ENCODE measurements around the gene POLN. TPM values are rescaled to one million over a fixed set of nuclear protein-coding genes. Genes with fewer than 3 reads are reported as not detected.

POLN gene
- polyA plus RNA-seq, 2 of the 4 experiments (the other 2 are of a cell fraction): 2.4 to 2.9 TPM

DNA sequence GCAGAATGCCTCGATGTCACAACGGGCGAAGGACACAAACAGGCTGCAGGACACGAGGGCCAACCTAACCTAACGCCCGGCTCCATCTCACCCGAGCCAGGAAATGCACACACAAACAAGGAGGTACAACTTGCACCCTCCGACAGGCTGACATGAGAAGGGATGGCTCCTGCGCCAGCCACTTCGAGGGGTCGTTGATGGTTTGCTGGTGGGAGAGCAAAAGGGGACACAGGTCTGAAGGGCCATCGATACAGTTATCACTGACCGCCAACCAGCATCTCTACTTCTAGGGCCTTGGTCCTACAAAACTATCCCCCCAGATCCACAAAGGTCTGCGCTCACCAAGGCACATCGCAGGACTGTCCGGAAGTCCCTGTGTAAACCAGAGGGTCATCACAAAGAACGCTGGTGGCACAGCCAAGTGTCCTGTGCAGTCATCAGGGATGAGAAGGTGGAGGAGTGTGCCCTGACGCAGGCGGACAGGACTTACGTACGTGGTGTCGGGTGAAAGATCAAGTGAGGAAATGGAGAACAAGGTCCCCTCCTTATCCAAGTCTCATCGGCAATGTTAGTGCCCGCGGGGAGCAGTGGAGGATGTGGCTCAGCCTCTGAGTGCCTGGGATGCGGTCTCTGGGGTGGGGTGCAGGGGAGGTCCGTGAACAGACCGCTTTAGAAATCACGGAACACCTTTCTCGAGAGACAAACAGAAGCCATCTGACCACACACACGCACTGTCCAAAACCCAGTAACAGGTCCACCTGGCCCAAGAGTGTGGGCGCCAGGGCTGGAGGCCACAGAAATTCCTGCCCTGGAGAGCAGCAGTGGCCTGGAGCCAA lies 13.0 kb upstream of the POLN start:
- FAIRE-seq (no peak), DNase-seq (ENCODE audit: low read depth in 1 of 2, low spot score in 1 of 2) (no peak), ATAC-seq (no peak)
- WGBS (ENCODE audit: missing lambda C conversion rate): 90% methylated on average over 31 of the region's 32 CpGs
- Histone ChIP-seq H3K9me3 (no peaks in the 10 kb centered on the region), H3K4me3 (no peak overlapping the region), H3K4me1 (no peaks in the 10 kb centered on the region), H3K27ac (no peak overlapping the region), H3K4me2 (no peak overlapping the region)
- TF ChIP-seq CEBPB (IDR thresholded peaks at IDR 0.05) (no peak), TFCP2L1 (CRISPR knock-in tag; IDR thresholded peaks at IDR 0.05) (no peak), CBX8 (IDR thresholded peaks at IDR 0.05) (no peak)
- ChIA-PET POLR2A (no interaction called here), CTCF (no interaction called here)

DNA sequence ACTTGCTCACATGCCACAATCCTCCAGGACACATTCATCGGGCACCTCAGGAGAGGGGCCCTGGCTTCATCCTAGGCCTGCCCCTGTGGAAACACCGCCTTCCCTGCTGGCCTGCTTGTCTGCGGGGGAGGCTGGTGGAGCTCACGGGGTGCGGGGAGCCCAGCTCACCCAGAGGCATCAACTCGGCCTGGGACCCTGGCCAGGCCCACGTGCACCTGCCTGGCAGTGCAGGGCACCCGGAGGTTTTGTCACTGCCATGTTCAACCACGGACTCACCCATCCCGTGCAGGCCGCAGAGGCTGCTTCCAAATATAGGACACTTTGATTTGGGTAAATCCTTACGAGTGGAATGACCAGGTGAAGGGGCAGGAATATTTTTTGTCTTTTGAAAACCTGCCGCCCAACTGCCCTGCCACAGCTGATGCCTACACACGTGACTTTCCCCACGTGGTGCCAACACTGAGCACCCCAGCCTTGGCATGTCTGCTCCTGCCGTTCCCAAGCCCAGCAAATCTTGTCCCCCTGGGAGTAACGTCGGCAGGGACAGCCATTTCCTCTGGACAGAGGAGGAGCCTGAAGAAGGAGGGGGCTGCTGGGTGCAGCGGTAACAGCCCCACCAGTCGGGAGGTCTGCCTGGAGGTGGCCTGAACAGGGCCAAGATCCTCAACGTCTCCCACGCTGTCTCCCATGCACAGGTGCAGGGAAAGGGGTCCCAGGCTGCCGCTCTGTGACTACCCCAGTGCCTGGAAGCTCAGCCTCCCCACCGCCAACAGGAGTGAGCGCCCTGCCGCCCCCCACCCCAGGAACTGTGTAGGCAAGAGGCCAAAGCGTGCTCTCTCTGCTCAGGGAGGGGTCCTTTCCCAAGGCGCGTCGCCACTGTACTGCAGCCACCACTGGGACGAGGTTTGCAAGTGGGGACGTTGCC lies 11.5 kb upstream of the POLN start:
- TF ChIP-seq CBX2 (IDR thresholded peaks at IDR 0.05; ENCODE audit: borderline replicate concordance, low read depth) (no peak), SREBF2 (IDR thresholded peaks at IDR 0.05) (no peak), POLR2A (IDR thresholded peaks at IDR 0.05; ENCODE audit: low read length) (no peak), MAFK (IDR thresholded peaks at IDR 0.05; ENCODE audit: partially characterized antibody) (no peak), FOXS1 (CRISPR knock-in tag; IDR thresholded peaks at IDR 0.05) (no peak), RFX5 (IDR thresholded peaks at IDR 0.05) (no peak)
- TF ChIP-seq, protein P1, sequence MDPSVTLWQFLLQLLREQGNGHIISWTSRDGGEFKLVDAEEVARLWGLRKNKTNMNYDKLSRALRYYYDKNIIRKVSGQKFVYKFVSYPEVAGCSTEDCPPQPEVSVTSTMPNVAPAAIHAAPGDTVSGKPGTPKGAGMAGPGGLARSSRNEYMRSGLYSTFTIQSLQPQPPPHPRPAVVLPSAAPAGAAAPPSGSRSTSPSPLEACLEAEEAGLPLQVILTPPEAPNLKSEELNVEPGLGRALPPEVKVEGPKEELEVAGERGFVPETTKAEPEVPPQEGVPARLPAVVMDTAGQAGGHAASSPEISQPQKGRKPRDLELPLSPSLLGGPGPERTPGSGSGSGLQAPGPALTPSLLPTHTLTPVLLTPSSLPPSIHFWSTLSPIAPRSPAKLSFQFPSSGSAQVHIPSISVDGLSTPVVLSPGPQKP (IDR thresholded peaks at IDR 0.05; ENCODE audit: low read depth, low read length): no peak
- Histone ChIP-seq H3K9me3 (no peaks in the 10 kb centered on the region), H3K4me3 (no peak overlapping the region), H3K4me1 (no peaks in the 10 kb centered on the region), H3K4me2 (no peak overlapping the region), H3K27ac (no peak overlapping the region)
- no peak for ATAC-seq
- WGBS (ENCODE audit: missing lambda C conversion rate): 89% methylated on average over 16 of the region's 32 CpGs
- no peak for DNase-seq (ENCODE audit: low read depth in 1 of 2, low spot score in 1 of 2)
- POLR2A ChIA-PET: interaction anchor here (1.4 kb wide), 1 partner anchor 9 kb away, joined by 4 read pairs; the partner anchor contains the start of gene MXD4
- CTCF ChIA-PET: no interaction called here
- FAIRE-seq: no peak

DNA sequence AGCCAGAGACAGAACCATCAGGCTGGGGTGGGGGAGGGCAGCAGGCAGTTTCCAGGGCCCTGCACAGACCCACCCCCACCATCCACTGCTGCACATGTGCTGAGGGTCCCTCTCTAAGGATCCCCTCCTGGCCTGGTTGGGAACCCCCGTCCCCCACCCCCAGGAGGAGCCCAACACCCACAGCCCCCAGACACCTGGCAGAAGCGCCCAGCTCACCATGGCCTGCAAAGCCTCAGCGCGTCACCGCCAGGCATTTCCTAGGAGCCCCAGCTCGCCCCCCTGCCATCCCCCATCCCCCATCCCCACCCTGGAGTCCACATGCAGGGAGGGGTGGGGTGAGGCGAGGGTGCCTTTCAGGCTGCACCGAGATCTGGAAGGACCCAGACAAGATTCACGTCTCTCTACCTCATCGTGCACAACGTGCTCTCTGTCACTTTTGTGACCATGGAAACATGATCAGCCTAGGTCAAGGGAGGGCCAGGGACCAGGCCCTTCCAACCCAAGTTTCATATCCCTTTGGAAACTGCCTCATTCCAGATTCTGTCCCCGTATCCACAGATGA lies 10.7 kb upstream of the POLN start:
- ATAC-seq: no peak
- WGBS (ENCODE audit: missing lambda C conversion rate): 91% methylated on average over 5 of the region's 12 CpGs
- no peak overlapping the region for H3K27ac ChIP-seq
- no peaks in the 10 kb centered on the region for H3K4me1 ChIP-seq
- H3K4me3 ChIP-seq: no peak overlapping the region
- TF ChIP-seq CBX8 (IDR thresholded peaks at IDR 0.05) (no peak), FOXS1 (CRISPR knock-in tag; IDR thresholded peaks at IDR 0.05) (no peak), FOSB (CRISPR knock-in tag; IDR thresholded peaks at IDR 0.05) (no peak), POLR2AphosphoS2 (conservative IDR thresholded peaks at IDR 0.05; ENCODE audit: low read length) (no peak), HOXB5 (CRISPR knock-in tag; IDR thresholded peaks at IDR 0.05) (no peak), ZNF302 (CRISPR knock-in tag; IDR thresholded peaks at IDR 0.05) (no peak), RARB (CRISPR knock-in tag; IDR thresholded peaks at IDR 0.05) (no peak), MAFK (IDR thresholded peaks at IDR 0.05; ENCODE audit: partially characterized antibody) (no peak), TFCP2L1 (CRISPR knock-in tag; IDR thresholded peaks at IDR 0.05) (no peak), CHD4 (IDR thresholded peaks at IDR 0.05; ENCODE audit: borderline replicate concordance) (no peak), EHMT2 (IDR thresholded peaks at IDR 0.05; ENCODE audit: low read depth) (no peak), HEYL (CRISPR knock-in tag; IDR thresholded peaks at IDR 0.05) (no peak), TP53 (CRISPR knock-in tag; IDR thresholded peaks at IDR 0.05) (no peak), ZFP36 (IDR thresholded peaks at IDR 0.05; ENCODE audit: borderline replicate concordance, partially characterized antibody) (no peak), HOXB13 (CRISPR knock-in tag; IDR thresholded peaks at IDR 0.05; ENCODE audit: low read depth) (no peak), ZSCAN20 (CRISPR knock-in tag; IDR thresholded peaks at IDR 0.05) (no peak), FOSL2 (IDR thresholded peaks at IDR 0.05) (no peak), FOSL2 (CRISPR knock-in tag; IDR thresholded peaks at IDR 0.05) (no peak)
- TF ChIP-seq, protein P2, sequence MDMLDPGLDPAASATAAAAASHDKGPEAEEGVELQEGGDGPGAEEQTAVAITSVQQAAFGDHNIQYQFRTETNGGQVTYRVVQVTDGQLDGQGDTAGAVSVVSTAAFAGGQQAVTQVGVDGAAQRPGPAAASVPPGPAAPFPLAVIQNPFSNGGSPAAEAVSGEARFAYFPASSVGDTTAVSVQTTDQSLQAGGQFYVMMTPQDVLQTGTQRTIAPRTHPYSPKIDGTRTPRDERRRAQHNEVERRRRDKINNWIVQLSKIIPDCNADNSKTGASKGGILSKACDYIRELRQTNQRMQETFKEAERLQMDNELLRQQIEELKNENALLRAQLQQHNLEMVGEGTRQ (IDR thresholded peaks at IDR 0.05): no peak
- TF ChIP-seq, protein P1 (IDR thresholded peaks at IDR 0.05; ENCODE audit: low read depth, low read length): no peak
- DNase-seq (ENCODE audit: low read depth in 1 of 2, low spot score in 1 of 2): no peak
- no peaks in the 10 kb centered on the region for H3K9me3 ChIP-seq
- H3K4me2 ChIP-seq: no peak overlapping the region
- ChIA-PET POLR2A (interaction anchor here (1.4 kb wide), 1 partner anchor 10 kb away, joined by 4 read pairs; the partner anchor contains the start of gene MXD4), CTCF (no interaction called here)
- FAIRE-seq: no peak
